SK-N-SH (cell line): ENCODE results near the gene UBN2. TPM values are rescaled to one million over a fixed set of nuclear protein-coding genes. Genes with fewer than 3 reads are reported as not detected.

ENCODE experiments used
- CTCF ChIA-PET: fragments of 300-600, 350-600 bp; formaldehyde crosslinking; extraction: SDS; loops from one replicate; lab custom pipeline; 2021; lab: Yijun Ruan, JAX
- POLR2A ChIA-PET: fragments of 350-600 bp; sonication (Branson Sonifier 250); formaldehyde crosslinking; extraction: SDS; loops from one replicate; lab custom pipeline; 2020; ENCODE audit warnings: antibody characterized with exemption, inconsistent platforms; lab: Yijun Ruan, JAX
- DNase-seq: peaks from one replicate; pipeline ENCODE4 v3.0.0; 2012
- H2AFZ ChIP-seq: fragments of 200-600 bp; sonication (generic); 2 replicates; pipeline ENCODE4 v1.8.1; 2016; ENCODE audit warnings: antibody characterized with exemption, mild to moderate bottlenecking, low read depth
- H3F3A ChIP-seq: fragments of 200-600 bp; sonication (generic); replicated peaks from 2 replicates; pipeline ENCODE3; 2016; ENCODE audit warnings: antibody characterized with exemption, mild to moderate bottlenecking; ENCODE audit not compliant: insufficient read depth
- H3K27ac ChIP-seq, 2 experiments: fragments of 200-500 bp in 1 of 2; fragments of 200-600 bp in 1 of 2; sonication (Bioruptor generic) in 1 of 2; sonication (generic), shearing (Covaris generic) in 1 of 2; 2 replicates each; pipeline versions ENCODE4 v1.5.1 to v1.6.1; 2014 to 2016; ENCODE audit warnings: low read depth in 2 of 2, inconsistent platforms in 1 of 2, low read length in 1 of 2, mild to moderate bottlenecking in 1 of 2, mixed read lengths in 1 of 2
- H3K27me3 ChIP-seq: fragments of 200-600 bp; sonication (generic), shearing (Covaris generic); 2 replicates; pipeline ENCODE4 v1.6.1; 2016; ENCODE audit warnings: mixed run types; ENCODE audit not compliant: insufficient read depth
- H3K36me3 ChIP-seq, 2 experiments: fragments of 200-500 bp in 1 of 2; fragments of 200-600 bp in 1 of 2; sonication (Bioruptor generic) in 1 of 2; sonication (generic) in 1 of 2; replicated peaks in 1 of 2; 2 replicates each; pipeline versions ENCODE3 to v1.5.1; 2014 to 2016; ENCODE audit warnings: low read length in 1 of 2, mild to moderate bottlenecking in 1 of 2; ENCODE audit not compliant: insufficient read depth in 2 of 2, control insufficient read depth in 1 of 2
- H3K4me1 ChIP-seq, 2 experiments: fragments of 200-500 bp in 1 of 2; fragments of 200-600 bp in 1 of 2; sonication (Bioruptor generic) in 1 of 2; sonication (generic), shearing (Covaris generic) in 1 of 2; 2 replicates each; pipeline versions ENCODE4 v1.5.1 to v1.6.1; 2014 to 2016; ENCODE audit warnings: low read depth in 1 of 2, low read length in 1 of 2, mixed run types in 1 of 2; ENCODE audit not compliant: insufficient read depth in 2 of 2, control insufficient read depth in 1 of 2
- H3K4me2 ChIP-seq: fragments of 200-600 bp; sonication (generic), shearing (Covaris generic); 2 replicates; pipeline ENCODE4 v1.6.1; 2017; ENCODE audit warnings: mixed run types
- H3K4me3 ChIP-seq, 2 experiments: fragments of 200-500 bp in 1 of 2; fragments of 200-600 bp in 1 of 2; sonication (Bioruptor generic) in 1 of 2; sonication (generic), shearing (Covaris generic) in 1 of 2; 2 replicates each; pipeline versions ENCODE4 v1.5.1 to v1.8.1; 2014 to 2016; ENCODE audit warnings: low read depth in 2 of 2, inconsistent platforms in 1 of 2, low read length in 1 of 2, mild to moderate bottlenecking in 1 of 2, mixed read lengths in 1 of 2, moderate library complexity in 1 of 2
- H3K79me2 ChIP-seq: fragments of 200-600 bp; sonication (generic); 2 replicates; pipeline ENCODE4 v1.8.1; 2017; ENCODE audit warnings: mild to moderate bottlenecking; ENCODE audit not compliant: insufficient read depth
- H3K9ac ChIP-seq: fragments of 200-600 bp; sonication (generic); 2 replicates; pipeline ENCODE4 v1.6.1; 2017; ENCODE audit warnings: mixed run types
- H3K9me2 ChIP-seq: fragments of 200-600 bp; sonication (generic); 2 replicates; pipeline ENCODE4 v1.6.1; 2017; ENCODE audit warnings: mixed run types
- H3K9me3 ChIP-seq: fragments of 200-600 bp; sonication (generic); 2 replicates; pipeline ENCODE4 v1.6.1; 2017; ENCODE audit warnings: mixed run types, mild to moderate bottlenecking, moderate library complexity
- H4K20me1 ChIP-seq: fragments of 200-600 bp; sonication (generic); 2 replicates; pipeline ENCODE4 v1.6.1; 2017; ENCODE audit warnings: mild to moderate bottlenecking, mixed run types; ENCODE audit not compliant: insufficient read depth
- CHD2 ChIP-seq: fragments of 150-350 bp; IDR thresholded peaks from 2 replicates; pipeline ENCODE4 v1.6.1; 2018; ENCODE audit warnings: low read length; ENCODE audit not compliant: partially characterized antibody
- EZH2phosphoT487 ChIP-seq: fragments of 200-600 bp; sonication (generic); IDR thresholded peaks from 2 replicates; pipeline ENCODE4 v1.6.1; 2017; ENCODE audit warnings: low read depth, mixed run types, mild to moderate bottlenecking, antibody characterized with exemption, moderate library complexity, borderline replicate concordance
- FOXM1 ChIP-seq: IDR thresholded peaks from 2 replicates; pipeline ENCODE4 v1.4.0; 2012; ENCODE audit warnings: low read depth, mild to moderate bottlenecking
- GATA2 ChIP-seq: sonication (generic); formaldehyde crosslinking; IDR thresholded peaks from 2 replicates; pipeline ENCODE4 v1.5.0; 2020; ENCODE audit warnings: mild to moderate bottlenecking, missing genetic modification reagents
- NFIC ChIP-seq: IDR thresholded peaks from 2 replicates; pipeline ENCODE4 v1.4.0; 2012; ENCODE audit warnings: borderline replicate concordance
- POLR2AphosphoS5 ChIP-seq: IDR thresholded peaks from 2 replicates; pipeline ENCODE4 v1.6.1; 2012; ENCODE audit warnings: low read depth, low read length
- RAD21 ChIP-seq: IDR thresholded peaks from 2 replicates; pipeline ENCODE4 v1.6.1; 2012; ENCODE audit warnings: mild to moderate bottlenecking, low read length
- SMC3 ChIP-seq: IDR thresholded peaks from 2 replicates; pipeline ENCODE4 v1.6.1; 2012; ENCODE audit warnings: low read depth, low read length, improper control_type of control experiment
- TEAD4 ChIP-seq: IDR thresholded peaks from 2 replicates; pipeline ENCODE4 v1.4.0; 2012; ENCODE audit warnings: mild to moderate bottlenecking, borderline replicate concordance; ENCODE audit not compliant: insufficient read depth
- WGBS: methylation state at CpG from one replicate; pipeline ENCODE4 v1.1.6; 2017; ENCODE audit warnings: low lambda C conversion rate; 5-methylcytosine and 5-hydroxymethylcytosine counted together
- polyA plus RNA-seq, 3 experiments: library from polyadenylated mRNA; depleted of rRNA; stranded (reverse); fragments of >200 nt; gene quantifications; 2 replicates each; pipeline ENCODE4 v1.2.3, GENCODE V29; 2012
- TF ChIP-seq, protein P1 (sequence below): IDR thresholded peaks from 2 replicates; pipeline ENCODE4; 2012
- TF ChIP-seq, protein P2 (sequence below): IDR thresholded peaks from 2 replicates; pipeline ENCODE4 v1.4.0; 2012; ENCODE audit warnings: low read depth
- TF ChIP-seq, protein P3 (sequence below): fragments of 150-350 bp; IDR thresholded peaks from 2 replicates; pipeline ENCODE4 v1.6.1; 2016; ENCODE audit warnings: mild to moderate bottlenecking, low read depth, low read length
- TF ChIP-seq, protein P4 (sequence below): fragments of 200-600 bp; sonication (generic); IDR thresholded peaks from 2 replicates; pipeline ENCODE4 v1.6.1; 2017; ENCODE audit warnings: antibody characterized with exemption, mild to moderate bottlenecking, moderate library complexity

Gene UBN2
- polyA plus RNA-seq, 1 of the 3 experiments (the other 2 are of a cell fraction): 2.0 TPM

DNA sequence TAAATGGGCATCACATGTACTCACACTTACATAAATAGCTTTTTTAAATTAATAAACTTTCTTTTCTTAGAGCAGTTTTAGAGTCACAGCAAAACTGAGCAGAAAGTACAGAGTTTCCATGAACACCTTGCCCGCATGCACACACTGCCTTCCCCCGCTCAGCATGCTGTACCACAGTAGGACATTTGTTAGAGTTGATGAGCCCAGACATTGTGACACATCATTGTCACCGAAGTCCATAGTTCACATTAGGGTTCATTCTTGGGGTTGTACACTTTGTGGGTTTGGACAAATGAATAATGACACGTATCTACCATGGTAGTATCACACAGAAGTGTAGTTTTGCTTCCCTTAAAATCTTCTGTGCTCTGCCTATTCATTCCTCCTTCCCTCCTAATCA is 23.7 kb downstream of the UBN2 start:
- Histone ChIP-seq H3K4me3 (no peak overlapping the region), H3K79me2 (peaks cover 2% of the 10 kb centered on the region; the same call in 1 of the 2 replicates), H3K9ac (no peak overlapping the region), H3K27me3 (no peaks in the 10 kb centered on the region), H3K4me1 (no peaks in the 10 kb centered on the region), H3K27ac (no peak overlapping the region), H3K9me3 (no peaks in the 10 kb centered on the region), H3F3A (peaks cover 8% of the 10 kb centered on the region), H3K9me2 (no peaks in the 10 kb centered on the region), H2AFZ (no peak overlapping the region), H3K36me3 (peaks cover 57 to 72% of the 10 kb centered on the region in 2 experiments), H4K20me1 (no peaks in the 10 kb centered on the region), H3K4me2 (no peak overlapping the region)
- POLR2A ChIA-PET: no interaction called here
- CTCF ChIA-PET: no interaction called here
- 96% methylated on average over 4 of the region's 4 CpGs for WGBS
- TF ChIP-seq, protein P1, sequence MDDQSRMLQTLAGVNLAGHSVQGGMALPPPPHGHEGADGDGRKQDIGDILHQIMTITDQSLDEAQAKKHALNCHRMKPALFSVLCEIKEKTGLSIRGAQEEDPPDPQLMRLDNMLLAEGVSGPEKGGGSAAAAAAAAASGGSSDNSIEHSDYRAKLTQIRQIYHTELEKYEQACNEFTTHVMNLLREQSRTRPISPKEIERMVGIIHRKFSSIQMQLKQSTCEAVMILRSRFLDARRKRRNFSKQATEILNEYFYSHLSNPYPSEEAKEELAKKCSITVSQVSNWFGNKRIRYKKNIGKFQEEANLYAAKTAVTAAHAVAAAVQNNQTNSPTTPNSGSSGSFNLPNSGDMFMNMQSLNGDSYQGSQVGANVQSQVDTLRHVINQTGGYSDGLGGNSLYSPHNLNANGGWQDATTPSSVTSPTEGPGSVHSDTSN: no peak
- TF ChIP-seq FOXM1 (no peak), RAD21 (no peak), SMC3 (no peak), TEAD4 (no peak), GATA2 (CRISPR knock-in tag) (no peak), NFIC (no peak), CHD2 (no peak)
- TF ChIP-seq, protein P2, sequence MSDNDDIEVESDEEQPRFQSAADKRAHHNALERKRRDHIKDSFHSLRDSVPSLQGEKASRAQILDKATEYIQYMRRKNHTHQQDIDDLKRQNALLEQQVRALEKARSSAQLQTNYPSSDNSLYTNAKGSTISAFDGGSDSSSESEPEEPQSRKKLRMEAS: no peak
- TF ChIP-seq, protein P3, sequence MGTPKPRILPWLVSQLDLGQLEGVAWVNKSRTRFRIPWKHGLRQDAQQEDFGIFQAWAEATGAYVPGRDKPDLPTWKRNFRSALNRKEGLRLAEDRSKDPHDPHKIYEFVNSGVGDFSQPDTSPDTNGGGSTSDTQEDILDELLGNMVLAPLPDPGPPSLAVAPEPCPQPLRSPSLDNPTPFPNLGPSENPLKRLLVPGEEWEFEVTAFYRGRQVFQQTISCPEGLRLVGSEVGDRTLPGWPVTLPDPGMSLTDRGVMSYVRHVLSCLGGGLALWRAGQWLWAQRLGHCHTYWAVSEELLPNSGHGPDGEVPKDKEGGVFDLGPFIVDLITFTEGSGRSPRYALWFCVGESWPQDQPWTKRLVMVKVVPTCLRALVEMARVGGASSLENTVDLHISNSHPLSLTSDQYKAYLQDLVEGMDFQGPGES: no peak
- TF ChIP-seq, protein P4, sequence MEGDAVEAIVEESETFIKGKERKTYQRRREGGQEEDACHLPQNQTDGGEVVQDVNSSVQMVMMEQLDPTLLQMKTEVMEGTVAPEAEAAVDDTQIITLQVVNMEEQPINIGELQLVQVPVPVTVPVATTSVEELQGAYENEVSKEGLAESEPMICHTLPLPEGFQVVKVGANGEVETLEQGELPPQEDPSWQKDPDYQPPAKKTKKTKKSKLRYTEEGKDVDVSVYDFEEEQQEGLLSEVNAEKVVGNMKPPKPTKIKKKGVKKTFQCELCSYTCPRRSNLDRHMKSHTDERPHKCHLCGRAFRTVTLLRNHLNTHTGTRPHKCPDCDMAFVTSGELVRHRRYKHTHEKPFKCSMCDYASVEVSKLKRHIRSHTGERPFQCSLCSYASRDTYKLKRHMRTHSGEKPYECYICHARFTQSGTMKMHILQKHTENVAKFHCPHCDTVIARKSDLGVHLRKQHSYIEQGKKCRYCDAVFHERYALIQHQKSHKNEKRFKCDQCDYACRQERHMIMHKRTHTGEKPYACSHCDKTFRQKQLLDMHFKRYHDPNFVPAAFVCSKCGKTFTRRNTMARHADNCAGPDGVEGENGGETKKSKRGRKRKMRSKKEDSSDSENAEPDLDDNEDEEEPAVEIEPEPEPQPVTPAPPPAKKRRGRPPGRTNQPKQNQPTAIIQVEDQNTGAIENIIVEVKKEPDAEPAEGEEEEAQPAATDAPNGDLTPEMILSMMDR: no peak
- no peak for DNase-seq

DNA sequence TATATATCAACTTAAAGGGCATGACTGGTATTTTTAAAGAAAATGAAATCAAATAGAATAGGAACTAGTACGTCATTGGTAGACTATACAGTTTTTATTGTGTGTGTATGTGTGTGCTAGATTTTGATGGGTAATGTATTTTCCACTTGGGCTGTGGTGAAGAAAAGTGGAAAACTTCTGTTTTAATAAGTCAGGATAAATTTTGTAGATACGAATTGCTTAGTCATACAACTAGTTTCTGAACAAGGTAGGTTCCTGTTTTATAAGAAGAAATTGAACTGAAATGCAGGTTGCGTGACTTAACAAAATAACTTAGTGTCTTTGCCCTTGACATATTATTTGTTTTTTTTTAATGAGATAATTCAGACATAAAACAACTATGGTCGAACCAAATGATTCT is 24.3 kb downstream of the UBN2 start:
- Histone ChIP-seq H3K79me2 (no peaks in the 10 kb centered on the region), H3K27me3 (no peaks in the 10 kb centered on the region)
- TF ChIP-seq FOXM1: no peak
- no peak for TF ChIP-seq EZH2phosphoT487
- no peak for TF ChIP-seq CHD2
- no peak for TF ChIP-seq POLR2AphosphoS5
- TF ChIP-seq, all 33 proteins: peak for 0
- Histone ChIP-seq H3K4me2 (no peak overlapping the region), H3K36me3 (peaks cover 58 to 71% of the 10 kb centered on the region in 2 experiments), H3K9me2 (no peaks in the 10 kb centered on the region), H4K20me1 (no peaks in the 10 kb centered on the region), H3K9ac (no peak overlapping the region), H3K4me1 (no peaks in the 10 kb centered on the region), H2AFZ (no peak overlapping the region), H3K27ac (no peak overlapping the region), H3F3A (peaks cover 8% of the 10 kb centered on the region), H3K9me3 (no peaks in the 10 kb centered on the region), H3K4me3 (no peak overlapping the region)
- ChIA-PET POLR2A (no interaction called here), CTCF (interaction anchor here (1.5 kb wide), 1 partner anchor 66 kb away, joined by 3 read pairs; no protein-coding TSS in a partner anchor)
- DNase-seq: no peak
- 96% methylated on average over 4 of the region's 4 CpGs for WGBS
